ENCODE results near the gene TCF20.

The TCF20 gene

DNA sequence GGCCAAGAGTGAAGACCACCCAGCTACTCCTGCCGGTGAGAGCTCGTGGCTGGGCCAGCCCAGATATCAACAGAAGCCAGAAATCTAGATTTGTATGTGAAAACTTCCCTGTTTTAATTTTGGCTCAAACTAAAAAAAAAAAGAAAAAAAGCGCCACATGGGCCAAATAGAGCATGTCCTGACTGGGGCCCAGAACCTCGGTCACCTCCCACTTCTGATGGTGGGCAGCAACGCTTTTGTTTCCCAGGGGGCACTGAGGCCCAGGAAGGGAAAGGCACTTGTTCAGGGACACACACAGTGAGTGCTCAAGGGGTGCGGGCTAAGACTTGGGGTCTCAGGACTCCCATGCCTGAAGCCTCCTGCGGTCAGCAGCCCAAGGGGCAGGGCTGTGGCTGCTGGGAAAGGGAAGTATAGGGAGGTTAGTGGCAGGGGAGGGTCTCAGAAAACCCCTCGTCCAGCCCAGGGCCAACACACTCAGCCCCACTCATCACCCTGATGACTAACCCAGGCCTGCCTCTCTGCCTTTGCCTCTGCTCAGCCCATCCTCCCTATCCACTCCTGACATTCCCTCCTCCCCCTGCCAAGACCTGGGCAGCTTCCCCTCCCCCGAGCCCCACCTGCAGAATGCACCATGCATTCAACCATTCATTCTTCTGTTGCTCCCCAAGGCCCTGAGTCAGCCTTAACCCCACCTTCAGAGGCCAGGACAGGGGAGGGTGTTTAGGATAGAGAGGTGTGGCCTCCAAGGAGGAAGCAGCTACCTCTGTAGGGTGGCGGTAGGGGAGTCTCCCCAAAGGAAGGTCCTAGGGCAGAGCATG lies 30.0 kb upstream of the TCF20 start:
- Histone ChIP-seq H3K79me2 (ENCODE audit: insufficient read depth, low read length) (no peaks in the 10 kb centered on the region), H4K20me1 (ENCODE audit: insufficient read depth, low read length) (no peaks in the 10 kb centered on the region), H3K27me3 (ENCODE audit: insufficient read depth, low read length) (0 out of 2 replicates have a peak, but pooled peaks cover 11% of the 10 kb centered on the region), H3K4me2 (ENCODE audit: low read length) (peak overlapping the region; percentile 56), H3K36me3 (ENCODE audit: insufficient read depth, low read length) (no peaks in the 10 kb centered on the region), H3F3A (ENCODE audit: insufficient read depth, low read length) (no peaks in the 10 kb centered on the region), H3K27ac (ENCODE audit: low read depth, low read length, poor library complexity, severe bottlenecking) (peak overlapping the region; percentile 32), H3K9ac (ENCODE audit: low read length) (no peak overlapping the region), H3K4me1 (ENCODE audit: insufficient read depth, low read length, severe bottlenecking) (peaks cover 25% of the 10 kb centered on the region), H2AFZ (ENCODE audit: low read length) (no peak overlapping the region), H3K9me2 (ENCODE audit: low read depth, low read length) (no peaks in the 10 kb centered on the region), H3K4me3 (ENCODE audit: low read depth, low read length, poor library complexity, severe bottlenecking) (peak overlapping the region; percentile 34), H3K9me3 (ENCODE audit: low read length) (no peaks in the 10 kb centered on the region)
- TF ChIP-seq EZH2 (IDR thresholded peaks at IDR 0.05; ENCODE audit: borderline replicate concordance, low read length): no peak
- TF ChIP-seq, protein P1, sequence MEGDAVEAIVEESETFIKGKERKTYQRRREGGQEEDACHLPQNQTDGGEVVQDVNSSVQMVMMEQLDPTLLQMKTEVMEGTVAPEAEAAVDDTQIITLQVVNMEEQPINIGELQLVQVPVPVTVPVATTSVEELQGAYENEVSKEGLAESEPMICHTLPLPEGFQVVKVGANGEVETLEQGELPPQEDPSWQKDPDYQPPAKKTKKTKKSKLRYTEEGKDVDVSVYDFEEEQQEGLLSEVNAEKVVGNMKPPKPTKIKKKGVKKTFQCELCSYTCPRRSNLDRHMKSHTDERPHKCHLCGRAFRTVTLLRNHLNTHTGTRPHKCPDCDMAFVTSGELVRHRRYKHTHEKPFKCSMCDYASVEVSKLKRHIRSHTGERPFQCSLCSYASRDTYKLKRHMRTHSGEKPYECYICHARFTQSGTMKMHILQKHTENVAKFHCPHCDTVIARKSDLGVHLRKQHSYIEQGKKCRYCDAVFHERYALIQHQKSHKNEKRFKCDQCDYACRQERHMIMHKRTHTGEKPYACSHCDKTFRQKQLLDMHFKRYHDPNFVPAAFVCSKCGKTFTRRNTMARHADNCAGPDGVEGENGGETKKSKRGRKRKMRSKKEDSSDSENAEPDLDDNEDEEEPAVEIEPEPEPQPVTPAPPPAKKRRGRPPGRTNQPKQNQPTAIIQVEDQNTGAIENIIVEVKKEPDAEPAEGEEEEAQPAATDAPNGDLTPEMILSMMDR (IDR thresholded peaks at IDR 0.05; ENCODE audit: low read length): no peak

GRCh38 chr22:42299586-42300258 lies 29.3 kb upstream of the TCF20 start:
- Histone ChIP-seq H3K4me2 (ENCODE audit: low read length) (peak overlapping the region; percentile 56), H3K36me3 (ENCODE audit: insufficient read depth, low read length) (no peaks in the 10 kb centered on the region), H3K27ac (ENCODE audit: low read depth, low read length, poor library complexity, severe bottlenecking) (peak overlapping the region; percentile 32), H3K4me1 (ENCODE audit: insufficient read depth, low read length, severe bottlenecking) (peaks cover 25% of the 10 kb centered on the region), H3K9me3 (ENCODE audit: low read length) (no peaks in the 10 kb centered on the region), H3K27me3 (ENCODE audit: insufficient read depth, low read length) (0 out of 2 replicates have a peak, but pooled peaks cover 5% of the 10 kb centered on the region), H3K4me3 (ENCODE audit: low read depth, low read length, poor library complexity, severe bottlenecking) (peak overlapping the region; percentile 34), H3K79me2 (ENCODE audit: insufficient read depth, low read length) (no peaks in the 10 kb centered on the region), H3F3A (ENCODE audit: insufficient read depth, low read length) (no peaks in the 10 kb centered on the region), H3K9ac (ENCODE audit: low read length) (no peak overlapping the region), H4K20me1 (ENCODE audit: insufficient read depth, low read length) (no peaks in the 10 kb centered on the region), H2AFZ (ENCODE audit: low read length) (no peak overlapping the region), H3K9me2 (ENCODE audit: low read depth, low read length) (no peaks in the 10 kb centered on the region)
- TF ChIP-seq, protein P1 (IDR thresholded peaks at IDR 0.05; ENCODE audit: low read length): no peak
- TF ChIP-seq EZH2 (IDR thresholded peaks at IDR 0.05; ENCODE audit: borderline replicate concordance, low read length): no peak

DNA sequence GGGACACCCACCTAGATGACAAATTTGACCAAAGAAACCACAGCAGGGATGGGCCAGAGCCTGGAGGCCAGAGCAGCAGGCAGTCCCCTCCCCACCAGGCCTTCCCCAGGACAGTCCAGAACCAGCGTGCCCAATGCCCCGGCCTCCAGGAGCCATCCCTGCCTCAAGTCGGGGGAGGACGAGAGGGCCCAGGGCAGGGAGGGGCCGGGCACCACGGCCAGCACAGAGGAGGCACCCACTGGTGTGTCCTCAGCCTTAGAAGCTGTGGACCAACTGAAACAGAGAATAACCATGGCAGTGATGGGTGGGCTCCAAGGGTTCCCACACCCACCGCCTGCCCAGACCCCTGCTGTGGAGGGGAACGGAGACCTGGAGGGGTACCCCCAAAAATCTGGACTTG lies 28.3 kb upstream of the TCF20 start:
- Histone ChIP-seq H4K20me1 (ENCODE audit: insufficient read depth, low read length) (no peaks in the 10 kb centered on the region), H3K9ac (ENCODE audit: low read length) (no peak overlapping the region), H3K4me2 (ENCODE audit: low read length) (no peak overlapping the region), H2AFZ (ENCODE audit: low read length) (no peak overlapping the region), H3K4me3 (ENCODE audit: low read depth, low read length, poor library complexity, severe bottlenecking) (no peak overlapping the region), H3K4me1 (ENCODE audit: insufficient read depth, low read length, severe bottlenecking) (peaks cover 25% of the 10 kb centered on the region), H3F3A (ENCODE audit: insufficient read depth, low read length) (no peaks in the 10 kb centered on the region), H3K36me3 (ENCODE audit: insufficient read depth, low read length) (no peaks in the 10 kb centered on the region), H3K79me2 (ENCODE audit: insufficient read depth, low read length) (no peaks in the 10 kb centered on the region), H3K27ac (ENCODE audit: low read depth, low read length, poor library complexity, severe bottlenecking) (no peak overlapping the region), H3K27me3 (ENCODE audit: insufficient read depth, low read length) (0 out of 2 replicates have a peak, but pooled peaks cover 5% of the 10 kb centered on the region), H3K9me2 (ENCODE audit: low read depth, low read length) (no peaks in the 10 kb centered on the region), H3K9me3 (ENCODE audit: low read length) (no peaks in the 10 kb centered on the region)
- no peak for TF ChIP-seq EZH2 (IDR thresholded peaks at IDR 0.05; ENCODE audit: borderline replicate concordance, low read length)
- TF ChIP-seq, protein P1 (IDR thresholded peaks at IDR 0.05; ENCODE audit: low read length): no peak
